Ovary (tissue), 3 donors: Measurements from ENCODE around the gene COBL.

Experiments
- POLR2A ChIP-seq: fragments of 450-650 bp; IDR thresholded peaks from one replicate; pipeline ENCODE4 v1.6.1; 2017; ENCODE audit warnings: antibody characterized with exemption, mild to moderate bottlenecking, moderate library complexity
- TF ChIP-seq, protein P1 (sequence below), 3 donors: fragments of 450-650 bp in 2 of 3; fragments of 200-600 bp in 1 of 3; IDR thresholded peaks; one replicate each; pipeline versions ENCODE4 v1.5.1 to v1.8.0; 2016 to 2022; ENCODE audit warnings: antibody characterized with exemption in 3 of 3, mild to moderate bottlenecking in 1 of 3
- donor health status: DM: no; HTN: no; CAD: no.

DNA sequence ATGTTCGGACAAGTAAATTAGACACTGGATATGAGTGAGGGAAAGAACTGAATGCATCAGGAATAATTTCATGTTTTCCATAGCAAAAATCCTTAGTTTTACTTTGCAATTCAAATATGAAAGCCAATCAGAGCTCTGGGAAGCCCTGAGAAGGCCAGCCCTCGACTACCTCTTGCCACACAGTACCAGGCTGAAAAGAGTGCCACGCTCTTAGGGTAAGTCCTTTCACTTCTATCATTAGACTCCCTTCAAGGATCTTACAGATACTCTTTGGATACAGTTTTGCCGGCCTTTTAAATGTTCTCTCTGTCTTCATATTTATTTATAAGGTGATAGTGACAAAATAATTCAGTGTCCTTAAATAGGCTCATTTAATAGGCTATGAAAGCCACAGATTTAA lies 1.9 kb downstream of the COBL start:
- TF ChIP-seq, protein P1, sequence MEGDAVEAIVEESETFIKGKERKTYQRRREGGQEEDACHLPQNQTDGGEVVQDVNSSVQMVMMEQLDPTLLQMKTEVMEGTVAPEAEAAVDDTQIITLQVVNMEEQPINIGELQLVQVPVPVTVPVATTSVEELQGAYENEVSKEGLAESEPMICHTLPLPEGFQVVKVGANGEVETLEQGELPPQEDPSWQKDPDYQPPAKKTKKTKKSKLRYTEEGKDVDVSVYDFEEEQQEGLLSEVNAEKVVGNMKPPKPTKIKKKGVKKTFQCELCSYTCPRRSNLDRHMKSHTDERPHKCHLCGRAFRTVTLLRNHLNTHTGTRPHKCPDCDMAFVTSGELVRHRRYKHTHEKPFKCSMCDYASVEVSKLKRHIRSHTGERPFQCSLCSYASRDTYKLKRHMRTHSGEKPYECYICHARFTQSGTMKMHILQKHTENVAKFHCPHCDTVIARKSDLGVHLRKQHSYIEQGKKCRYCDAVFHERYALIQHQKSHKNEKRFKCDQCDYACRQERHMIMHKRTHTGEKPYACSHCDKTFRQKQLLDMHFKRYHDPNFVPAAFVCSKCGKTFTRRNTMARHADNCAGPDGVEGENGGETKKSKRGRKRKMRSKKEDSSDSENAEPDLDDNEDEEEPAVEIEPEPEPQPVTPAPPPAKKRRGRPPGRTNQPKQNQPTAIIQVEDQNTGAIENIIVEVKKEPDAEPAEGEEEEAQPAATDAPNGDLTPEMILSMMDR (IDR thresholded peaks at IDR 0.05): no peak
- no peak for TF ChIP-seq POLR2A
